Smooth muscle cell (in vitro differentiated cells): Measurements from ENCODE around the gene DNAJC16. TPM values are rescaled to one million over a fixed set of nuclear protein-coding genes. Genes with fewer than 3 reads are reported as not detected.
A peak's percentile ranks its signal among the peaks of the same experiment; 100 is the strongest.

Experiments
- DNase-seq: peaks from one replicate; lab custom pipeline; 2025; ENCODE audit not compliant: unreplicated experiment; lab: John Stamatoyannopoulos, UW
- H2AFZ ChIP-seq: fragments of 200-600 bp; sonication (generic); 2 replicates; pipeline ENCODE4 v1.6.0; 2016; ENCODE audit warnings: antibody characterized with exemption, low read depth, mild to moderate bottlenecking
- H3F3A ChIP-seq: fragments of 200-600 bp; sonication (generic); 2 replicates; pipeline ENCODE4 v1.6.0; 2017; ENCODE audit warnings: antibody characterized with exemption, low read depth
- H3K27ac ChIP-seq: fragments of 200-600 bp; sonication (generic); 2 replicates; pipeline ENCODE4 v1.5.1; 2016; ENCODE audit warnings: low read depth, mild to moderate bottlenecking
- H3K27me3 ChIP-seq: fragments of 200-600 bp; sonication (generic); 2 replicates; pipeline ENCODE4 v1.6.1; 2016; ENCODE audit warnings: low read depth, mild to moderate bottlenecking
- H3K36me3 ChIP-seq: fragments of 200-600 bp; sonication (generic); 2 replicates; pipeline ENCODE4 v1.5.1; 2016; ENCODE audit warnings: low read depth
- H3K4me1 ChIP-seq: fragments of 200-600 bp; sonication (generic); 2 replicates; pipeline ENCODE4 v1.5.1; 2016; ENCODE audit warnings: low read depth
- H3K4me2 ChIP-seq: fragments of 200-600 bp; sonication (generic); 2 replicates; pipeline ENCODE4 v1.6.0; 2016; ENCODE audit warnings: mild to moderate bottlenecking
- H3K4me3 ChIP-seq: fragments of 200-600 bp; sonication (generic); 2 replicates; pipeline ENCODE4 v1.5.1; 2016; ENCODE audit warnings: mild to moderate bottlenecking
- H3K79me2 ChIP-seq: fragments of 200-600 bp; sonication (generic); 2 replicates; pipeline ENCODE4 v1.6.0; 2016; ENCODE audit warnings: low read depth, mild to moderate bottlenecking
- H3K9ac ChIP-seq: fragments of 200-600 bp; sonication (generic); 2 replicates; pipeline ENCODE4 v1.6.0; 2016; ENCODE audit warnings: low read depth
- H3K9me3 ChIP-seq: fragments of 200-600 bp; sonication (generic); replicated peaks from 2 replicates; pipeline ENCODE4 v1.5.1; 2016; ENCODE audit warnings: low read depth
- H4K20me1 ChIP-seq: fragments of 200-600 bp; sonication (generic); 2 replicates; pipeline ENCODE4 v1.6.0; 2016; ENCODE audit warnings: low read depth
- WGBS: methylation state at CpG from one replicate; pipeline ENCODE4 v1.1.7; 2016; ENCODE audit warnings: low lambda C conversion rate; 5-methylcytosine and 5-hydroxymethylcytosine counted together
- polyA plus RNA-seq: library from polyadenylated mRNA; unstranded; fragments of >200 nt; fragmentation: Nextera tagmentation; extraction: Ambion mirVana; gene quantifications from 2 replicates; pipeline ENCODE4 v1.2.1, GENCODE V29; 2016
- total RNA-seq: library from RNA; depleted of rRNA; stranded (reverse); fragments of >200 nt; gene quantifications from 2 replicates; pipeline ENCODE4 v1.2.3, GENCODE V29; 2014
- TF ChIP-seq, protein P1 (sequence below): fragments of 200-600 bp; sonication (generic); IDR thresholded peaks from 2 replicates; pipeline ENCODE4 v1.5.1; 2017; ENCODE audit warnings: borderline replicate concordance, mild to moderate bottlenecking, antibody characterized with exemption; ENCODE audit not compliant: insufficient read depth, poor library complexity, severe bottlenecking

Gene DNAJC16
- total and polyA plus RNA-seq, 2 experiments from 2014 or later = 4.0 to 18.3 TPM

- Histone ChIP-seq H4K20me1 (no peaks in the 10 kb centered on the region), H3K36me3 (peaks cover 8% of the 10 kb centered on the region), H3F3A (peaks cover 3% of the 10 kb centered on the region), H3K4me1 (no peaks in the 10 kb centered on the region), H2AFZ (no peak overlapping the region), H3K9ac (no peak overlapping the region), H3K79me2 (no peaks in the 10 kb centered on the region), H3K4me3 (no peak overlapping the region), H3K9me3 (no peaks in the 10 kb centered on the region), H3K4me2 (no peak overlapping the region), H3K27me3 (no peaks in the 10 kb centered on the region), H3K27ac (peak overlapping the region; percentile 52)
- no peak for DNase-seq
- WGBS = 29% methylated on average over 8 of the region's 8 CpGs
- TF ChIP-seq, protein P1, sequence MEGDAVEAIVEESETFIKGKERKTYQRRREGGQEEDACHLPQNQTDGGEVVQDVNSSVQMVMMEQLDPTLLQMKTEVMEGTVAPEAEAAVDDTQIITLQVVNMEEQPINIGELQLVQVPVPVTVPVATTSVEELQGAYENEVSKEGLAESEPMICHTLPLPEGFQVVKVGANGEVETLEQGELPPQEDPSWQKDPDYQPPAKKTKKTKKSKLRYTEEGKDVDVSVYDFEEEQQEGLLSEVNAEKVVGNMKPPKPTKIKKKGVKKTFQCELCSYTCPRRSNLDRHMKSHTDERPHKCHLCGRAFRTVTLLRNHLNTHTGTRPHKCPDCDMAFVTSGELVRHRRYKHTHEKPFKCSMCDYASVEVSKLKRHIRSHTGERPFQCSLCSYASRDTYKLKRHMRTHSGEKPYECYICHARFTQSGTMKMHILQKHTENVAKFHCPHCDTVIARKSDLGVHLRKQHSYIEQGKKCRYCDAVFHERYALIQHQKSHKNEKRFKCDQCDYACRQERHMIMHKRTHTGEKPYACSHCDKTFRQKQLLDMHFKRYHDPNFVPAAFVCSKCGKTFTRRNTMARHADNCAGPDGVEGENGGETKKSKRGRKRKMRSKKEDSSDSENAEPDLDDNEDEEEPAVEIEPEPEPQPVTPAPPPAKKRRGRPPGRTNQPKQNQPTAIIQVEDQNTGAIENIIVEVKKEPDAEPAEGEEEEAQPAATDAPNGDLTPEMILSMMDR = no peak
These were observed 13.5 kb downstream of the DNAJC16 start for GRCh38 chr1:15540186-15540585.

DNA sequence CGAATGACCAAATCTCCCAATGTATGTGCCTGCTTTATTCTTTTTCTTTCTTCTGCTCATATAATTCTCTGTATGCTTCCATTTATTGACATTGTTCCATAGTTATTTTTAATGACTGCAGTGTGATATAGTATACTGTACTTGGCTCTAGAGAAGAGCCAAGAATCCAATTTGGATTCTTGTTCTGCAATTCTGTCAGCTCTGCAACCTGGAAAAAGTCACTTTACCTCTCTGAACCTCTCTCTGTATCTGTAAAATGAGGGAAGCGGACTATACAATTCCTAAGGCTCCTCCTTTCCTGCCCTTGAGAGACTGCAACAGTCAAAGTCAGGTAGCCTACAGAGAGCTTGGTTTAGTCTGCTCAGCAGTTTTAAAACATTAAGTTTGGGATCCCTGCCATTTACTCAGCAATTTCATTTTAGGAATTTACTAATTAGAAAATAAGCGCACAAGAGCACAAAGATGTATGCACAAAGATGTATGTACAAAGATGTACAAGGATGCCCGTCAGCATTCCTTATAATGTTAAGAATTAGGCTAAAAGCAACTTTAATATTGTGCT lies 14.7 kb downstream of the DNAJC16 start:
- Histone ChIP-seq H3F3A (peaks cover 3% of the 10 kb centered on the region), H3K36me3 (peaks cover 13% of the 10 kb centered on the region), H3K9me3 (no peaks in the 10 kb centered on the region), H4K20me1 (no peaks in the 10 kb centered on the region), H3K4me1 (no peaks in the 10 kb centered on the region), H2AFZ (no peak overlapping the region), H3K9ac (no peak overlapping the region), H3K27me3 (no peaks in the 10 kb centered on the region), H3K4me2 (no peak overlapping the region), H3K4me3 (no peak overlapping the region), H3K27ac (no peak overlapping the region), H3K79me2 (no peaks in the 10 kb centered on the region)
- DNase-seq = no peak
- TF ChIP-seq, protein P1 = no peak
- WGBS = 96% methylated on average over 4 of the region's 4 CpGs

DNA sequence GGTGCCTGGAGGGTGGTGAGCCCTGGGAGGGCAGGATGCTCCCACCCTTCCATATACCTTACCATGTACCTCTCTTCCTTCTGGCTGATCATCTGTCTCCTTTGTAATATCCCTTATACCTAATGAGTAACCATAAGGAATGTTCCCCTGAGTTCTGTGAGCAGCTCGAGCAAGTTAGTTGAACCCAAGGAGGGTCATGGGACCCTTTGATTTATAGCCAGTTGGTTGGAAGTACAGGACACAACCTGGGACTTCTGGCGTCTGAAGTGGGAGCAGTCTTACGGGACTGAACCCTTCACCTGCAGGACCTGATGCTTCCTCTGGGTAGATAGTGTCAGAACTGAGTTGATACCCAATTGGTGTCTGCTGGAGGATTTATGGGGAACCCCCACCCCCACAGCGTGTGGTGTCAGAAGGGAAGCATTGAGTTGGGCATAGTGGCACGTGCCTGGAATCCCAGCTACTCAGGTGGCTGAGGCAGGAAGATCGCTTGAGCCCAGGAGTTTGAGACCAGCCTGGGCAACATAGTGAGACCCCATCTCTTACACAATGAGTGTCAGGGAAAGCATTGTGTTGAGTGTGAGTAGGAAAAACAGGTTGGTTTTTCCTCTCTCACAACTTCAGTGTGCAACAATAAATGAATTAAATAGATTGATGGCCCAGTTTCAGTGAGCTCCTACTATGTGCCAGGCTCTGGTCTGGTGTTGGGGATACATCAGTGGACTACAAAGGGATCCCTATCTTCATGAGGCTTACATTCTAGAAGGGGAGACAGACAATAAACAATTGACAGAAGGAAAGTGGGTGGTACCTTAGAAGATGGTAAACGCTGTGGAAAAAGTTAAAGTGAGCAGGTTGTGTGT lies 16.0 kb downstream of the DNAJC16 start:
- H3K27me3 ChIP-seq = no peaks in the 10 kb centered on the region
- no peak overlapping the region for H2AFZ ChIP-seq
- H4K20me1 ChIP-seq = no peaks in the 10 kb centered on the region
- DNase-seq = no peak
- TF ChIP-seq, protein P1 = no peak
- no peak overlapping the region for H3K4me3 ChIP-seq
- no peak overlapping the region for H3K9ac ChIP-seq
- H3K79me2 ChIP-seq = no peaks in the 10 kb centered on the region
- no peaks in the 10 kb centered on the region for H3K9me3 ChIP-seq
- 96% methylated on average over 7 of the region's 7 CpGs for WGBS
- peaks cover 3% of the 10 kb centered on the region for H3F3A ChIP-seq
- H3K27ac ChIP-seq = peak overlapping the region; percentile 67
- H3K4me2 ChIP-seq = peak overlapping the region; percentile 9
- H3K36me3 ChIP-seq = peaks cover 15% of the 10 kb centered on the region
- H3K4me1 ChIP-seq = no peaks in the 10 kb centered on the region

GRCh38 chr1:15543251-15543588 lies 16.6 kb downstream of the DNAJC16 start:
- Histone ChIP-seq H2AFZ (no peak overlapping the region), H3K4me3 (no peak overlapping the region), H3F3A (peaks cover 3% of the 10 kb centered on the region), H3K4me2 (peak overlapping the region; percentile 9), H3K9me3 (no peaks in the 10 kb centered on the region), H3K9ac (no peak overlapping the region), H4K20me1 (no peaks in the 10 kb centered on the region), H3K36me3 (peaks cover 21% of the 10 kb centered on the region), H3K27me3 (no peaks in the 10 kb centered on the region), H3K27ac (peak overlapping the region; percentile 67), H3K4me1 (no peaks in the 10 kb centered on the region), H3K79me2 (no peaks in the 10 kb centered on the region)
- no peak for DNase-seq
- TF ChIP-seq, protein P1 = no peak
- 96% methylated on average over 5 of the region's 5 CpGs for WGBS
